Spleen (tissue), 3 donors: Measurements from ENCODE around the gene SPRR2E.
"Not testable (repeated sequence)": the region's sequence is repeated elsewhere in the genome, so short reads cannot be mapped to it uniquely, and the experiment has no call there.

Experiments
- POLR2A ChIP-seq, 3 donors: fragments of 450-650 bp; IDR thresholded peaks; one replicate each; pipeline ENCODE4 v1.5.1; 2017; ENCODE audit warnings: antibody characterized with exemption in 3 of 3, mild to moderate bottlenecking in 1 of 3
- POLR2AphosphoS5 ChIP-seq, 3 donors: sonication (generic); formaldehyde crosslinking; IDR thresholded peaks; one replicate each; pipeline ENCODE4 v1.5.1; 2017; ENCODE audit warnings: antibody characterized with exemption in 3 of 3

DNA sequence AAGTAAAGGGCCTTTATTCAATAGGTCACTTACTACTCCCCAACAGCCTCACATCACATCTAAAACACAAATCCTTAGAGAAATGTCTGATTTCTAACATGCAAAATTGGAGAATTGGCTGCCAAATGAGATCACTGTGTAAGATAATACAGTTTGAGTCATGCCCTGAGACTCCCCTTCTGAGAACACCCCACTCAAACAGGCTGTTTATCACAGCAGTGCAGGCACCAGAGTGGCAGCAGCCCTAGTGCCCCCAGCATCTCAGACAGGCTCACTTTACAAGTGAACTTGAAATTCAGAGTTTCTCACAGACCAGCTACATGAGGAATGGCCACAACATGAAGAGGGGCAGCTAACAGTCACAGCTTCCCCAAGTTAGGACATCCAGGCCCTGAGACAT is 20.9 kb upstream of the SPRR2E start:
- not testable (repeated sequence) for TF ChIP-seq POLR2A, POLR2AphosphoS5 (IDR thresholded peaks at IDR 0.05)
